Panc1 (cell line): Measurements from ENCODE around the gene BCL3. TPM values are rescaled to one million over a fixed set of nuclear protein-coding genes. Genes with fewer than 3 reads are reported as not detected.

Experiments
- ATAC-seq: fragments of 200-7000 bp; cut with Tn5 transposase; 2 replicates; pipeline ENCODE4 v1.9.1; 2020; ENCODE audit warnings: mild to moderate bottlenecking, moderate library complexity
- BruUV-seq: library from RNA; stranded (reverse); fragments of 400-500 nt; replicated peaks from 2 replicates; lab custom pipeline; 2021; lab: Mats Ljungman, UMichigan
- CTCF ChIA-PET: fragments of 300-600 bp; sonication (Branson Sonifier 250); formaldehyde crosslinking; loops from one replicate; lab custom pipeline; 2022; ENCODE audit warnings: antibody characterized with exemption; lab: Charles Lee
- POLR2A ChIA-PET: fragments of 300-600 bp; sonication (Branson Sonifier 250); formaldehyde crosslinking; loops from one replicate; lab custom pipeline; 2022; ENCODE audit warnings: antibody characterized with exemption; lab: Charles Lee
- DNase-seq: peaks from one replicate; pipeline ENCODE4 v3.0.0-alpha.2; 2010; ENCODE audit warnings: low read depth, low spot score
- H3K27ac ChIP-seq: 2 replicates; pipeline ENCODE4 v1.5.1; 2011; ENCODE audit warnings: mild to moderate bottlenecking, low read length, inconsistent platforms
- H3K27me3 ChIP-seq: fragments of 200-500 bp; sonication (Bioruptor generic); 2 replicates; pipeline ENCODE4 v1.6.0; 2014; ENCODE audit warnings: low read length, inconsistent platforms; ENCODE audit not compliant: control insufficient read depth, insufficient read depth
- H3K36me3 ChIP-seq: fragments of 200-500 bp; sonication (Bioruptor generic); 2 replicates; pipeline ENCODE4 v1.5.1; 2014; ENCODE audit warnings: inconsistent platforms, mild to moderate bottlenecking, low read length, moderate library complexity; ENCODE audit not compliant: control insufficient read depth, insufficient read depth
- H3K4me1 ChIP-seq: 2 replicates; pipeline ENCODE4 v1.5.1; 2011; ENCODE audit warnings: inconsistent platforms, mild to moderate bottlenecking, low read length, moderate library complexity; ENCODE audit not compliant: control insufficient read depth, insufficient read depth
- H3K4me3 ChIP-seq, 2 experiments: 2 replicates each; pipeline ENCODE4 v1.5.1; 2011 to 2012; ENCODE audit warnings: low read depth in 2 of 2, low read length in 2 of 2, mild to moderate bottlenecking in 2 of 2, inconsistent platforms in 1 of 2, moderate library complexity in 1 of 2
- H3K9me3 ChIP-seq: fragments of 200-500 bp; sonication (Bioruptor generic); 2 replicates; pipeline ENCODE4 v1.5.1; 2014; ENCODE audit warnings: low read depth, mild to moderate bottlenecking, inconsistent platforms, low read length, moderate library complexity; ENCODE audit not compliant: control insufficient read depth, insufficient read depth
- POLR2AphosphoS5 ChIP-seq: IDR thresholded peaks from 2 replicates; pipeline ENCODE4 v1.6.1; 2012; ENCODE audit warnings: mild to moderate bottlenecking, low read depth, low read length, moderate library complexity
- REST ChIP-seq, 2 experiments: IDR thresholded peaks; 2 replicates each; pipeline ENCODE4 v1.6.1; 2011 to 2012; ENCODE audit warnings: low read depth in 2 of 2, control low read depth in 1 of 2, low read length in 1 of 2, mild to moderate bottlenecking in 1 of 2, moderate library complexity in 1 of 2; ENCODE audit not compliant: insufficient read depth in 1 of 2
- SIN3A ChIP-seq: IDR thresholded peaks from 2 replicates; pipeline ENCODE4 v1.6.1; 2012; ENCODE audit warnings: low read depth, mild to moderate bottlenecking, low read length, moderate library complexity, borderline replicate concordance; ENCODE audit not compliant: insufficient read depth
- TCF7L2 ChIP-seq: IDR thresholded peaks from 2 replicates; pipeline ENCODE4 v1.6.1; 2011; ENCODE audit warnings: mild to moderate bottlenecking, low read depth, low read length, inconsistent platforms
- in situ Hi-C: cut with HindIII; loops from 2 replicates; pipeline ENCODE4 v1.10.0; 2016; ENCODE audit warnings: low sequenced_read_pairs, low pct_unique_long_range_greater_than_20kb
- intact Hi-C: fragments of 100-400 bp; cut with micrococcal nuclease; formaldehyde crosslinking; loops from one replicate; pipeline ENCODE4 v1.10.0; 2022; ENCODE audit not compliant: unreplicated experiment
- total RNA-seq: library from RNA; stranded (reverse); gene quantifications from one replicate; pipeline ENCODE4 v1.2.1, GENCODE V29; 2021; ENCODE audit not compliant: unreplicated experiment
- TF ChIP-seq, protein P1 (sequence below): fragments of 450-650 bp; IDR thresholded peaks from 2 replicates; pipeline ENCODE4 v1.5.1; 2017; ENCODE audit warnings: mild to moderate bottlenecking

BCL3 gene
- total RNA-seq, 1 experiment from 2014 or later = 48.5 TPM

GRCh38 chr19:44731081-44731480 is 17.4 kb upstream of the BCL3 start:
- BruUV-seq = no TSS peak
- no peak for TF ChIP-seq POLR2AphosphoS5
- TF ChIP-seq SIN3A = no peak
- no peak for TF ChIP-seq TCF7L2
- no peak for TF ChIP-seq REST (IDR thresholded peaks at IDR 0.05; ENCODE audit: insufficient read depth in 1 of 2, low read depth in 2 of 2, low read length in 1 of 2)
- TF ChIP-seq, protein P1, sequence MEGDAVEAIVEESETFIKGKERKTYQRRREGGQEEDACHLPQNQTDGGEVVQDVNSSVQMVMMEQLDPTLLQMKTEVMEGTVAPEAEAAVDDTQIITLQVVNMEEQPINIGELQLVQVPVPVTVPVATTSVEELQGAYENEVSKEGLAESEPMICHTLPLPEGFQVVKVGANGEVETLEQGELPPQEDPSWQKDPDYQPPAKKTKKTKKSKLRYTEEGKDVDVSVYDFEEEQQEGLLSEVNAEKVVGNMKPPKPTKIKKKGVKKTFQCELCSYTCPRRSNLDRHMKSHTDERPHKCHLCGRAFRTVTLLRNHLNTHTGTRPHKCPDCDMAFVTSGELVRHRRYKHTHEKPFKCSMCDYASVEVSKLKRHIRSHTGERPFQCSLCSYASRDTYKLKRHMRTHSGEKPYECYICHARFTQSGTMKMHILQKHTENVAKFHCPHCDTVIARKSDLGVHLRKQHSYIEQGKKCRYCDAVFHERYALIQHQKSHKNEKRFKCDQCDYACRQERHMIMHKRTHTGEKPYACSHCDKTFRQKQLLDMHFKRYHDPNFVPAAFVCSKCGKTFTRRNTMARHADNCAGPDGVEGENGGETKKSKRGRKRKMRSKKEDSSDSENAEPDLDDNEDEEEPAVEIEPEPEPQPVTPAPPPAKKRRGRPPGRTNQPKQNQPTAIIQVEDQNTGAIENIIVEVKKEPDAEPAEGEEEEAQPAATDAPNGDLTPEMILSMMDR = no peak
- CTCF ChIA-PET = no interaction called here

GRCh38 chr19:44731622-44732021 is 16.9 kb upstream of the BCL3 start:
- TF ChIP-seq POLR2AphosphoS5 (no peak), SIN3A (no peak), TCF7L2 (no peak), REST (IDR thresholded peaks at IDR 0.05; ENCODE audit: insufficient read depth in 1 of 2, low read depth in 2 of 2, low read length in 1 of 2) (no peak)
- TF ChIP-seq, protein P1 = no peak
- ChIA-PET CTCF (interaction anchor here (0.6 kb wide), 1 partner anchor 49 kb away, joined by 3 read pairs; no protein-coding TSS in a partner anchor), POLR2A (interaction anchor here (0.6 kb wide), 3 partner anchors 13 to 88 kb away, joined by 3 to 18 read pairs (median 4); partner anchors contain the start of gene PVR)
- Histone ChIP-seq H3K27me3 (no peaks in the 10 kb centered on the region), H3K36me3 (no peaks in the 10 kb centered on the region), H3K9me3 (no peaks in the 10 kb centered on the region), H3K4me1 (no peaks in the 10 kb centered on the region), H3K4me3 (no peak overlapping the region), H3K27ac (no peak overlapping the region)
- intact Hi-C loops = no loop called here
- BruUV-seq = no TSS peak
- DNase-seq (no peak), ATAC-seq (no peak)
- in situ Hi-C loops = no loop called here

More at GRCh38 chr19:44731081-44731480, 17.4 kb upstream of the BCL3 start:
- ATAC-seq = no peak
- intact Hi-C loops = no loop called here
- H3K9me3 ChIP-seq = no peaks in the 10 kb centered on the region
- H3K27ac ChIP-seq = no peak overlapping the region
- H3K4me3 ChIP-seq = no peak overlapping the region
- peaks cover 2% of the 10 kb centered on the region; the same call in 1 of the 2 replicates for H3K4me1 ChIP-seq
- POLR2A ChIA-PET = interaction anchor here (0.6 kb wide), 2 partner anchors 13 to 87 kb away, joined by 4 to 18 read pairs; partner anchors contain the start of gene PVR
- H3K27me3 ChIP-seq = no peaks in the 10 kb centered on the region
- in situ Hi-C loops = no loop called here
- DNase-seq = no peak
- no peaks in the 10 kb centered on the region for H3K36me3 ChIP-seq
